ENCODE data around the gene PPP6C.
"Not testable (repeated sequence)": the region's sequence is repeated elsewhere in the genome, so short reads cannot be mapped to it uniquely, and the experiment has no call there.

The PPP6C gene

DNA sequence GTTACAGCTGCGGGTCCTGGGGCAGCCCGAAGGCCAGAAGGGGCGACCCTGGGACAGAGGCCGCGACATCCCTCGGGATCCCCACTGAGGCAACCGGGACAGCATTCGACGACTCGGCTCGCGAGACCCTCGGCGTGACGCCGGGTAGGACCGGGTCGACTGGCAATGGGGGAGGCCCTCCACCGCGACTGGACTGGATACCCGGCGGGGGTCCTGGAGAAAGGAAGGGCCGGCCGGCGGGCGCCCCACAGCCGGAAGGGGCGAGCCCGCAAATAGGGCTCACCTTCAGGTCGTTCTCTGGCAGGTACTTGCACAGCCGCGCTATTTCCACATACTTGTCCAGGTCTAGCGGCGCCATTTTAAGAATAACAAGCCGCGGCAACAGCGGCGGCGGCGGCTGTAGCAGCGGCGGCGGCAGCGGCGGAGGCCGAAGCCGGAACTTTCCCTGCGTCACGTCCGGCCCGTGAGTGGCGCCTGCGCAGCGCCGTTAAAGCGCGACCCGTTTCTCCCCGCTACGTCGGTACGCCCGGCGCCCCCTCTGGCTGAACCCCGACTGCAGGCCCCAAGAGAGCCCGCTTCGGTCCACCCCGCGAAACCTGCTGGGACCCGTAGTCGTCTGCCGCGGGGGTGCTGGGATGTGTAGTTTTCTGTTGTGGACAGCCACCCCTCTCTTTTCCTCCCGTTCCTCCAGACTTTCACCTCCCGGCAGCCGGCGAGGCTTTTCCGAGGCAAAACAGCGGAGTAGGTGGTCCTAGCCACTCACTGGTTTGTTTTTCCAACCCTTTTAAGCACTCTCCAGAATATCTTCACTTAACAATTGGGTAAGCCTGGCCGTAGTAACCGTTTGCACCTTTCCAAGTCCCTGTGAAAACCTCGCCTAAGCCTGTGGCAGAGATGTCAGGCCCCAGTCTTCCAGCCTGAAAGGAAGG is at the start of gene PPP6C:
Gene PPP6C, minus strand, starts transcription at position 443 of the 929 bp plus-strand sequence. Its CDS starts 85 bp downstream, at position 358.
- Histone ChIP-seq H3K9ac (ENCODE audit: low read depth, low read length) (peak within 1 kb of the TSS; percentile 87), H3K9me3 (ENCODE audit: insufficient read depth, low read depth, low read length) (no peaks in the 10 kb centered on the region), H3K27ac (ENCODE audit: low read length) (peak within 1 kb of the TSS; percentile 55), H3K27me3 (ENCODE audit: insufficient read depth, low read length) (no peaks in the 10 kb centered on the region), H3K36me3 (ENCODE audit: insufficient read depth, low read depth, low read length) (no peaks in the 10 kb centered on the region), H3K4me1 (ENCODE audit: insufficient read depth, low read length) (no peaks in the 10 kb centered on the region), H3K4me3 (ENCODE audit: low read length) (peak within 1 kb of the TSS; percentile 81)

DNA sequence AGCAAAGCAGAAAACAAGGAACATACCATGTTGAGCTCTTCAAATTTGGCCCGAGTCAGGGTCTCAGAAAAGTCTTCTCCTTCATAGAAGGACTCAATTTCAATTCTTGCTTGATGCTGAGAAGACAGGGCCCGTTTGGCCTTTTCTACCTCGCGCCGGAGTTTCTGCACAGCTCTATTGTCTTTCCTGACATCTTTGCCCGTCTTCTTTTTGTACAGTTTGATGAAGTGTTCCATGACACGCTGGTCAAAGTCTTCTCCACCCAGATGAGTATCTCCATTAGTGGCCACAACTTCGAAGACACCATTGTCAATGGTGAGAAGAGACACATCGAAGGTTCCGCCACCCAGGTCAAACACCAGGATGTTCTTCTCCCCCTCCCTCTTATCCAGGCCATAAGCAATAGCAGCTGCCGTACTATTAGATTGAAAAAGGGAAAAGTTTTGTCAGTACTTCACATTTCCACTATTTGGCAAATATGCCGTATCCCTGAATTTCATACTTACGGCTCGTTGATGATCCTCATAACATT is 49.4 kb upstream of the PPP6C start:
- peaks cover 3% of the 10 kb centered on the region; the same call in 1 of the 2 replicates for H3K4me1 ChIP-seq (ENCODE audit: insufficient read depth, low read length)
- no peak overlapping the region for H3K27ac ChIP-seq (ENCODE audit: low read length)
- peak overlapping the region; percentile 100 for H3K4me3 ChIP-seq (ENCODE audit: low read length)
- no peaks in the 10 kb centered on the region for H3K9me3 ChIP-seq (ENCODE audit: insufficient read depth, low read depth, low read length)
- no peaks in the 10 kb centered on the region for H3K27me3 ChIP-seq (ENCODE audit: insufficient read depth, low read length)
- H3K36me3 ChIP-seq (ENCODE audit: insufficient read depth, low read depth, low read length), result peaks cover 59% of the 10 kb centered on the region
- no peak overlapping the region for H3K9ac ChIP-seq (ENCODE audit: low read depth, low read length)

DNA sequence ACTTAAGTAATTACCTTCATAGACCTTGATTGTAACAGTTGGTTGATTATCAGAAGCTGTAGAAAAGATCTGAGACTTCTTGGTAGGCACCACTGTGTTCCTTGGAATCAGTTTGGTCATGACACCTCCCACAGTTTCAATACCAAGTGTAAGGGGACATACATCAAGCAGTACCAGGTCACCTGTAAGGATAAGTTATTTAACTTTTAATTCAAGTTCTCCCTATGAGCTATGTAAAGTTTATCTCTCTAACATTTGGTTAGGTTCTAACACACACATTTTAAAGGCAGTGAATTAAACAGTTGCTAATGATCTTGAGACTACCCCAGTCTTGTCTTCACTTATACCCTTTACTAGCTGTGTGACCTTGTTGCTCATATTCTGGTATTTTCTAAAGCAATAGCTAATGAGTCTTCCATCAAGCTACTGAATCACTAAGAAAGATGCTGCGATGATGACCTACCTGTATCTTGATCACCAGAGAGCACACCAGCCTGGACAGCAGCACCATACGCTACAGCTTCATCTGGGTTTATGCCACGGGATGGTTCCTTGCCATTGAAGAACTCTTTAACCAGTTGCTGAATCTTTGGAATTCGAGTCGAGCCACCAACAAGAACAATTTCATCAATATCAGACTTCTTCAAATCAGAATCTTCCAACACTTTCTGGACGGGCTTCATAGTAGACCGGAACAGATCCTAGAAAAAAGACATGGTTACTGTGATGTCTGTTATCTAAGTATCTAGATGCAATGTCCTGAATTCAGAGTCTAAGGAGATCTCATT is 48.7 kb upstream of the PPP6C start:
- Histone ChIP-seq H3K4me3 (ENCODE audit: low read length) (peak overlapping the region; percentile 100), H3K27ac (ENCODE audit: low read length) (no peak overlapping the region), H3K9me3 (ENCODE audit: insufficient read depth, low read depth, low read length) (no peaks in the 10 kb centered on the region), H3K4me1 (ENCODE audit: insufficient read depth, low read length) (peaks cover 3% of the 10 kb centered on the region; the same call in 1 of the 2 replicates), H3K9ac (ENCODE audit: low read depth, low read length) (no peak overlapping the region), H3K27me3 (ENCODE audit: insufficient read depth, low read length) (no peaks in the 10 kb centered on the region), H3K36me3 (ENCODE audit: insufficient read depth, low read depth, low read length) (peaks cover 64% of the 10 kb centered on the region)

DNA sequence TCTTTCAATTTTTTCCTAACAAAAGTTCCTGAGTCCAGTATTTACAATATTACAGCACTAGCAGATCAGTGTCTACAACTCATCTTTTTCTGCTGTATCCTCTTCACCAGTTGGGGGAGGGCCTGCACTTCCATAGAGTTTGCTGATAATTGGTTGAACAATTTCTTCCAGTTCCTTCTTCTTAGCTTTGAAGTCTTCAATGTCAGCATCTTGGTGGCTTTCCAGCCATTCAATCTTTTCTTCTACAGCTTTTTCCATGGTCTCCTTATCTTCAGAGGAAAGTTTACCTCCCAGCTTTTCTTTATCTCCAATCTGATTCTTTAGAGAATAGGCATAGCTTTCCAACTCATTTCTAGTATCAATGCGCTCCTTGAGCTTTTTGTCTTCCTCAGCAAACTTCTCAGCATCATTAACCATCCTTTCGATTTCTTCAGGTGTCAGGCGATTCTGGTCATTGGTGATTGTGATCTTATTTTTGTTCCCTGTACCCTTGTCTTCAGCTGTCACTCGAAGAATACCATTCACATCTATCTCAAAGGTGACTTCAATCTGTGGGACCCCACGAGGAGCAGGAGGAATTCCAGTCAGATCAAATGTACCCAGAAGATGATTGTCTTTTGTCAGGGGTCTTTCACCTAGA is 47.0 kb upstream of the PPP6C start:
- not testable (repeated sequence) for H3K27me3 ChIP-seq (ENCODE audit: insufficient read depth, low read length); H3K4me3 ChIP-seq (ENCODE audit: low read length); H3K9me3 ChIP-seq (ENCODE audit: insufficient read depth, low read depth, low read length); H3K4me1 ChIP-seq (ENCODE audit: insufficient read depth, low read length); H3K9ac ChIP-seq (ENCODE audit: low read depth, low read length); H3K27ac ChIP-seq (ENCODE audit: low read length)
- peaks cover 69% of the 10 kb centered on the region for H3K36me3 ChIP-seq (ENCODE audit: insufficient read depth, low read depth, low read length)

DNA sequence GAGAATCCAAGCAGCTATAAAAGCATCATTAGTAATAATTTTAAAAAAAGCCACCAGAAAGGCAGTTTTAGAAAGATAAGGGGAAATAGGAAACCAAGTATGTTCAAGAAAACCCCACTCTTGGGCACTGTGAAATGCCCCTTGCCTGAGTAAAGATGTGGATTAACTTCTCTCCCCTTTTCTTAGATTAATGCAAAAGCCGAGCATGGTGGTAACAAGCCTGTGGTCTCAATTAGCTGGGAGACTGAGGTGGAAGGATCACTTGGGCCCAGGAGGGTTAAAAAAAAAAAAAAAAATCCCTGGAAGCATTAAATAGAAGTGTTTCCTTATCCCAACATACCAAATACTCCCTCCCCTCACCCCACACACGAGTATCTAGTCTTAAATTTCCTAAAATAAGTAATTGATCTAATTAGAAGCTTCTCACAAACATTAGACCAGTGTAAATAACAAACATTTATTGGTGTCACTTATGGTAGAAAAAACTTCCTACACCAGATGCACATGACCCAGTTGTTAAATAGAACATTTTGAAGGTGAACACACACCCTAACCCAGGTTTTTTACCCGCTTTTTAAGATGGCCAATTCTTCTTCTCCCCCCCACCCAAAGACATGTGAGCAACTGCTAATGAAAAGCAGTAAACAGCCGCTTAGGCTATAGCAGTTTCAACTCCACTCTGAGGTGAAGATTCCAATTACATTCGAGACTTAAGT is 46.4 kb upstream of the PPP6C start:
- Histone ChIP-seq H3K27ac (ENCODE audit: low read length) (no peak overlapping the region), H3K9ac (ENCODE audit: low read depth, low read length) (no peak overlapping the region), H3K4me3 (ENCODE audit: low read length) (no peak overlapping the region), H3K4me1 (ENCODE audit: insufficient read depth, low read length) (no peaks in the 10 kb centered on the region), H3K36me3 (ENCODE audit: insufficient read depth, low read depth, low read length) (peaks cover 69% of the 10 kb centered on the region), H3K27me3 (ENCODE audit: insufficient read depth, low read length) (no peaks in the 10 kb centered on the region), H3K9me3 (ENCODE audit: insufficient read depth, low read depth, low read length) (no peaks in the 10 kb centered on the region)

DNA sequence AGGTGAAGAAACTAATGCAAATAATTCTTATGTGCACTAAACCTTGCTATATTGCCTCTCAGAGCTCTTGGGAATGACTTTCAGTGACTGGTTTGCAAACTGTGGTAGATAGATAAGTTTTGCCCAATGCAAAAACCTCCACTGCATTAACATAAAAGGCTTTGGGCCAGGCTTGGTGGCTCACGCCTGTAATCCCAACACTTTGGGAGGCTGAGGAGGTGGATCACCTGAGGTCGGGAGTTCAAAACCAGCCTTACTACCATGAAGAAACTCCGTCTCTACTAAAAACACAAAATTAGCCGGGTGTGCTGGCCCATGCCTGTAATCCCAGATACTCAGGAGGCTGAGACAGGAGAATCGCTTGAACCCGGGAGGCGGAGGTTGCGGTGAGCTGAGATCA is 44.5 kb upstream of the PPP6C start:
- H3K36me3 ChIP-seq (ENCODE audit: insufficient read depth, low read depth, low read length), result peaks cover 66% of the 10 kb centered on the region
- not testable (repeated sequence) for H3K4me3 ChIP-seq (ENCODE audit: low read length); H3K9me3 ChIP-seq (ENCODE audit: insufficient read depth, low read depth, low read length); H3K4me1 ChIP-seq (ENCODE audit: insufficient read depth, low read length); H3K9ac ChIP-seq (ENCODE audit: low read depth, low read length); H3K27me3 ChIP-seq (ENCODE audit: insufficient read depth, low read length); H3K27ac ChIP-seq (ENCODE audit: low read length)

DNA sequence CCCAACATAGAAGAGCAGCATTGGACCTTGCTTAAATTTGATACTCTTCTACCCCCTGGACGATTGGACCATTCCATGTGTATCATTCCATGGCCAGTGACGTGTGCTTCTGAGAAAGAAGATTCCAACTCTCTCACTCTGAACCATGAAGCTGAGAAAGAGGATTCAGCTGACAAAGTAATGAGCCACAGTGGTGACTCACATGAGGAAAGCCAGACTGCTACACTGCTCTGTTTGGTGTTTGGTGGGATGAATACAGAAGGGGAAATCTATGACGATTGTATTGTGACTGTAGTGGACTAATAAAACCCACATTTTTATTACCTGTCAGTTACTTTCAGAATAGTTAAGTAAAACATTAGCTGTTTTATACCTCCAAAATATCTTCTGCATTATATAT is 44.1 kb upstream of the PPP6C start:
- H3K9me3 ChIP-seq (ENCODE audit: insufficient read depth, low read depth, low read length), result no peaks in the 10 kb centered on the region
- no peak overlapping the region for H3K27ac ChIP-seq (ENCODE audit: low read length)
- no peaks in the 10 kb centered on the region for H3K27me3 ChIP-seq (ENCODE audit: insufficient read depth, low read length)
- no peak overlapping the region for H3K9ac ChIP-seq (ENCODE audit: low read depth, low read length)
- peaks cover 62% of the 10 kb centered on the region for H3K36me3 ChIP-seq (ENCODE audit: insufficient read depth, low read depth, low read length)
- no peak overlapping the region for H3K4me3 ChIP-seq (ENCODE audit: low read length)
- no peaks in the 10 kb centered on the region for H3K4me1 ChIP-seq (ENCODE audit: insufficient read depth, low read length)

DNA sequence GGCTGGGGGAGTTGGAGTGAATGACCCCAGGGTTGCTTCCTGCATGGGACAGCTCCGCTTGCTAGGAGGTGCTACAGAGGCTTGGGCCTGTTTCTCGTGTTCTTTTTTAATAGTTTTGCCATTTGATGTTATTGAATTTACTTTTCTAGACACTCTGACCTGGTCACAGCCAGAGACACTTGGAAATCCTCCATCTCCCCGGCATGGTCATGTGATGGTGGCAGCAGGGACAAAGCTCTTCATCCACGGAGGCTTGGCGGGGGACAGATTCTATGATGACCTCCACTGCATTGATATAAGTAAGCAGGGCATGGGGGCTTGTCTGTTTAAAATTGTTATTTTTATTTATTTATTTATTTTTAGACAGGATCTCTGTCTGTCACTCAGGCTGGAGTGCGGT is 38.2 kb upstream of the PPP6C start:
- Histone ChIP-seq H3K27ac (ENCODE audit: low read length) (no peak overlapping the region), H3K4me1 (ENCODE audit: insufficient read depth, low read length) (no peaks in the 10 kb centered on the region), H3K36me3 (ENCODE audit: insufficient read depth, low read depth, low read length) (peaks cover 24% of the 10 kb centered on the region), H3K9ac (ENCODE audit: low read depth, low read length) (no peak overlapping the region), H3K9me3 (ENCODE audit: insufficient read depth, low read depth, low read length) (no peaks in the 10 kb centered on the region), H3K27me3 (ENCODE audit: insufficient read depth, low read length) (no peaks in the 10 kb centered on the region), H3K4me3 (ENCODE audit: low read length) (no peak overlapping the region)

DNA sequence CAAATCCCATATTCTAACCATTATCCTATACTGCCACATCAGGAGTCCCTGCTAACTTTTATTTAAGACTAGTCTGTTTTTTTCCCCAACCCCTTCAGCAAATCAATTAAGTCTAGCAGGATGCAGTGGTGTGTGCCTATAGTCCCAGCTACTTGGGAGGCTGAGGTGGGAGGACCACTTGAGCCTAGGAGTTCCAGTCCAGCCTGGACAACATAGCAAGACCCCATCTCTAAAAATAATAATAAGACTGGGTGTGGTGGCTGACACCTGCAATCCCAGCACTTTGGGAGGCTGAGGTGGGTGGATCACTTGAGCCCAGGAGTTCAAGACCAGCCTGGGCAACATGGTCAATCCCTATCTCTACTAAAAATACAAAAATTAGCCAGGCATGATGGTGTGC is 35.3 kb upstream of the PPP6C start:
- H3K4me3 ChIP-seq (ENCODE audit: low read length); H3K9ac ChIP-seq (ENCODE audit: low read depth, low read length); H3K4me1 ChIP-seq (ENCODE audit: insufficient read depth, low read length); H3K9me3 ChIP-seq (ENCODE audit: insufficient read depth, low read depth, low read length); H3K27ac ChIP-seq (ENCODE audit: low read length); H3K27me3 ChIP-seq (ENCODE audit: insufficient read depth, low read length): not testable (repeated sequence)
- H3K36me3 ChIP-seq (ENCODE audit: insufficient read depth, low read depth, low read length), result peaks cover 28% of the 10 kb centered on the region

DNA sequence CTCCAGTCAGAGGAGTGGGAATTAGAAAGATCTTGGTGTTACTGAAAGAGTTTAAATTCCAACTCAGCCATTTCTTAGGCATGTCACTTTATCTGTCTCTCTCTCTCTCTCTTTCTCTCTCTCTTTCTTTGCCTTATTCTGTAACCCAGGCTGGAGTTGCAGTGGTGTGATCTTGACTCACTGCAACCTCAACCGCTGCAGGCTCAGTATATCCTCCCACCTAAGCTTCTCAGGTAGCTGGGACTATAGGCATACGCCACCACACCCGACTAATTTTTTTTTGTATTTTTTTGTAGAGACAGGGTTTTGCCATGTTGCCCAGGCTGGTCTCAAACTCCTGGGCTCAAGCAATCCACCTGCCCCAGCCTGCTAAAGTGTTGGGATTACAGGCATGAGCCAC is 29.0 kb upstream of the PPP6C start:
- Histone ChIP-seq H3K9ac (ENCODE audit: low read depth, low read length) (no peak overlapping the region), H3K4me1 (ENCODE audit: insufficient read depth, low read length) (no peaks in the 10 kb centered on the region), H3K36me3 (ENCODE audit: insufficient read depth, low read depth, low read length) (peaks cover 31% of the 10 kb centered on the region; the same call in 1 of the 2 replicates), H3K27me3 (ENCODE audit: insufficient read depth, low read length) (no peaks in the 10 kb centered on the region), H3K9me3 (ENCODE audit: insufficient read depth, low read depth, low read length) (no peaks in the 10 kb centered on the region), H3K27ac (ENCODE audit: low read length) (no peak overlapping the region), H3K4me3 (ENCODE audit: low read length) (no peak overlapping the region)

DNA sequence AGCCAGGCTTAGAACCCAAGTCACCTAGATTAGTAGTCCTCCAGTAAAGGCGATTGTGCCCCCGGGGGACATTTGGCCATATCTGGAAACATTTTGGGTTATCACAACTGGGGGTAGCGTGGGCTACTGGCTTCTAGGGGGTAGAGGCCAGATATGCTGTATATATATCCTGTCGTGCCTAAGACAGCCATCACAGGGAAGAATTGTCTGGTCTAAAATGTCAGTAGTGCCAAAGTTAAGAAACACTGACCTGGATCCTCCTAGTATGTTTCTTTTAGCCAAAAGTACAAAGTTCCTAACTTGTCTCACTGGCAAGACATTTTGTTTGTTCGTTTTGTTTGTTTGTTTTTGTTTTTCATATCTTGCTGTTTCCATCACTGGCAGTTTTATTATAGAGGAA is 24.6 kb upstream of the PPP6C start:
- H3K27me3 ChIP-seq (ENCODE audit: insufficient read depth, low read length), result no peaks in the 10 kb centered on the region
- H3K9me3 ChIP-seq (ENCODE audit: insufficient read depth, low read depth, low read length), result no peaks in the 10 kb centered on the region
- H3K4me1 ChIP-seq (ENCODE audit: insufficient read depth, low read length), result no peaks in the 10 kb centered on the region
- no peak overlapping the region for H3K9ac ChIP-seq (ENCODE audit: low read depth, low read length)
- no peak overlapping the region for H3K4me3 ChIP-seq (ENCODE audit: low read length)
- peaks cover 41% of the 10 kb centered on the region for H3K36me3 ChIP-seq (ENCODE audit: insufficient read depth, low read depth, low read length)
- H3K27ac ChIP-seq (ENCODE audit: low read length), result no peak overlapping the region

Data from iPS-20b (cell line).